T-helper 1 cell (primary cell): ENCODE measurements around the gene TMCC2.
"Not testable (repeated sequence)": the region's sequence is repeated elsewhere in the genome, so short reads cannot be mapped to it uniquely, and the experiment has no call there.

ENCODE experiments used
- DNase-seq, 5 donors: peaks; one replicate each; pipeline ENCODE4 v3.0.0-alpha.2; 2012 to 2020
- total RNA-seq, 4 donors: gene quantifications; one replicate each; lab custom pipeline; 2026; lab: John Stamatoyannopoulos, UW

TMCC2 gene, protein sequence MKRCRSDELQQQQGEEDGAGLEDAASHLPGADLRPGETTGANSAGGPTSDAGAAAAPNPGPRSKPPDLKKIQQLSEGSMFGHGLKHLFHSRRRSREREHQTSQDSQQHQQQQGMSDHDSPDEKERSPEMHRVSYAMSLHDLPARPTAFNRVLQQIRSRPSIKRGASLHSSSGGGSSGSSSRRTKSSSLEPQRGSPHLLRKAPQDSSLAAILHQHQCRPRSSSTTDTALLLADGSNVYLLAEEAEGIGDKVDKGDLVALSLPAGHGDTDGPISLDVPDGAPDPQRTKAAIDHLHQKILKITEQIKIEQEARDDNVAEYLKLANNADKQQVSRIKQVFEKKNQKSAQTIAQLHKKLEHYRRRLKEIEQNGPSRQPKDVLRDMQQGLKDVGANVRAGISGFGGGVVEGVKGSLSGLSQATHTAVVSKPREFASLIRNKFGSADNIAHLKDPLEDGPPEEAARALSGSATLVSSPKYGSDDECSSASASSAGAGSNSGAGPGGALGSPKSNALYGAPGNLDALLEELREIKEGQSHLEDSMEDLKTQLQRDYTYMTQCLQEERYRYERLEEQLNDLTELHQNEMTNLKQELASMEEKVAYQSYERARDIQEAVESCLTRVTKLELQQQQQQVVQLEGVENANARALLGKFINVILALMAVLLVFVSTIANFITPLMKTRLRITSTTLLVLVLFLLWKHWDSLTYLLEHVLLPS
- total RNA-seq: 0.54 to 2.6 (median 1.9) reads per million in 4 donors

DNA sequence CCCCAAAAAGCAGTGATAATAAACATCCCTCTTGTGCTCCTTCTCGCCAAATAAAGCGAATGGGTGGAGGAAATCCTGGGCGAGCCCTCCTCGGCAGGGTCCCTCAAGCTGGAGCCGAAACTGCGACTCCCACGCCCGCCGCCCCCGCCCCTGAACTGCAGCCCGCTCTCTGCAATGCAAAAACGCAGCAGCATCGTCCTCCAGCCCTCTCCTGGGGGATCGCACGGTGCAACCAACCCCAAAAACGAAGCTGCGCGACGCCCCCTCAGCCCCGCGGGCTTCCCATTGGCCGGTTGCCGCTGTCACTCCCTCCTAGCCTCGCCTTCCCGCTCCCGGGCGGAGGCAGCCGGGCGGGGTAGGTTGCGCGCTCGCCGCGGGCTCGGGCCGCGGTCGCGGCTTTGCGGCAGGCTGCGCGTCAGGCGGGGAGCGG is at the start of gene TMCC2:
Gene TMCC2 (plus strand): TSS at position 363 of the 430 bp plus-strand sequence. CDS start 619 bp downstream, outside the sequence.
- DNase-seq: peak; percentile 49 to 79 (median 61)

GRCh38 chr1:205179842-205180241 is 47.9 kb upstream of the TMCC2 start:
- DNase-seq: no peak

DNA sequence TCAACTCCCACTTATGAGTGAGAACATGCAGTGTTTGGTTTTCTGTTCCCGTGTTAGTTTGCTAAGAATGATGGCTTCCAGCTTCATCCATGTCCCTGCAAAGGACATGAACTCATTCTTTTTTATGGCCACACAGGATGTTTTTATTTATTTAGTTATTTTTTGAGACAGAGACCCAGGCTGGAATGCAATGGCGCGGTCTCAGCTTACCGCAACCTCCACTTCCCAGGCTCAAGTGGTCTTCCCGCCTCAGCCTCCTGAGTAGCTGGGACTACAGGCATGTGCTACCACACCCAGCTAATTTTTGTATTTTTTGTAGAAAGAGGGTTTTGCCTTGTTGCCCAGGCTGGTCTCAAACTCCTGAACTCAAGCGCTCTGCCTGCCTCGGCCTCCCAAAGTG is 47.4 kb upstream of the TMCC2 start:
- DNase-seq: not testable (repeated sequence)

DNA sequence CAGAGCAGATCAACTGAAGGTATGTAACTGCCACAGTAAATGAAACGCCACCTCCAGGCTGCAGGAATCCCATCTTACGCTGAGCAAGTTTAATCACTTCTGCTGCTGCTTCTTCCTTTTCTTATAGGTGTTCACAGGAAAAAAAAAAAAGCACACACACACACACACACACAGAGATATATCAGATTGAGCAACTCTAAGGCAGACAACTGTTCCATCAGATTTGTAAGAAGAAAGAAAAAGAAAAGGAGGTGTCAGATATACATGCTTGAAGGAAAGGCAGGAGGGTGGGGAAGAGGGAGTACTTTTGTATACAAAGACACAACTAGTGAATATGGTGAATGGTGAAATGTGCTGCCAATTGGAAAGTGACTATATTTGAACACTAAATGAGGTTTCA is 44.8 kb upstream of the TMCC2 start:
- no peak for DNase-seq

GRCh38 chr1:205183676-205184335 is 43.9 kb upstream of the TMCC2 start:
- DNase-seq: no peak

GRCh38 chr1:205186191-205186590 is 41.6 kb upstream of the TMCC2 start:
- DNase-seq: peak in 1 of 5 donors; percentile 78

GRCh38 chr1:205187420-205187819 is 40.3 kb upstream of the TMCC2 start:
- DNase-seq: no peak

DNA sequence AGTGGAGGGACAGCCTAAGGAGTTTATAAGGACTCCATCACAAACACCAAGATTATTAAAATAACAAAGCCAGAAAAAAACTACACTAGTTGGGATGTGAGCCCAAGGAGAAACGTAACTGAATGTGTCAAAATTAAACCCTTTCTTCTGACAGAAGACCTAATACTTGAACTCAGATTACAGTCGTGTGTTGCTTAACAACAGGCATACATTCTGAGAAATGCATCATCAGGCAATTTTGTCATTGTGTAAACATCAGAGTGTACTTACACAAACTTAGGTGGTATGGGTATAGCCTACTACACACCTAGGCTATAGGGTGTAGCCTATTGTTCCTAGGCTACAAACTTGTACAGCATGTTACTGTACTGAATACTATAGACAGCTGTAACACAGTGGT is 39.6 kb upstream of the TMCC2 start:
- no peak for DNase-seq

- DNase-seq: no peak
Observed at GRCh38 chr1:205188596-205188995, 39.1 kb upstream of the TMCC2 start.

GRCh38 chr1:205189131-205189530 is 38.6 kb upstream of the TMCC2 start:
- no peak for DNase-seq

DNA sequence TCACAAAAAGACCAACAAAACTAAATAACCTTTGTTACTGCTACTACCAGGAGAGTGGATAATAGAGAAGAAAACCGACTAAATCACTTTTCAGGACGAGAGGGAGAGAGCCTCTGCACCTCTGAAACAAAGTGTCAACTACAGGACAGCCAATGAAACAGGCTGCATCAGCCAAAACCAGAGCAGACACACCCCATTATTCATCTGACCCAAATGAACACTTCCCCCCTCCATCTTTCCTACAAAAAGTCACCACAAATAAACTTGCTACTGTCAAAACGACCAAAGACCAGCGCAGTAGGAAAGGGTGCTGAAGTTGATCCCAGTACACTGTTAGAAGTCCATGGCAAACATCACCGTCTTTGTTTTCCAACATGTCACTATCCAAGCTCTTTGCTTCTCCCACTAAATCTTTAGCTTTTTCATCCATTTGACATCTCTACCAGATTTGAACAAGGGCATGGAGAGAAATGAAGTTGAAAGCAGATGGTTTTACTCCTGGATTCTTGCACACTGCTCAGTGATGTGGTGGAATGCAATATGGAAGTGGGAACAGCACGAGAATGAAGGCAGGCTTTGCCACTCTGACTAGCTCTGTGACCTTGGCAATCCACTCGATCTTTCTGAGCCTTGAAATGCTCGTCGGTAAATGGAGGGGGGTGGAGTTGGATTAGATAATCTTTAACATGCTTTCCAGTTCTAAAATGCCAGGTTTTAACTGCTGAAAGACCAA is 36.7 kb upstream of the TMCC2 start:
- no peak for DNase-seq

GRCh38 chr1:205191622-205192021 is 36.1 kb upstream of the TMCC2 start:
- DNase-seq: no peak

DNA sequence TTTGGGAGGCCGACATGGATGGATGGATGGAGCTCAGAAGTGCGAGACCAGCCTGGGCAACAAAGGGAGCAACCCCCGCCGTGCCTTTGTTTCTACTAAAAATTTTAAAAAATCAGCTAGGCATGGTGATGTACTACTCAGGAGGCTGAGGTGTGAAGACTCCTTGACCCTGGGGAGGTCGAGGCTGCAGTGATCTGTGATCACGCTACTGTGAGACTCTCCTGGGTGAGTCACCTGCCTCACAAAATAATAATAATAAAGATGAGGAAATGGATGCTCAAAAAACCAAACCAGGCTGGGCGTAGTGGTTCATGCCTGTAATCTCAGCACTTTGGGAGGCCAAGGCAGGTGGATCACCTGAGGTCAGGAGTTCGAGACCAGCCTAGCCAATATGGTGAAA is 35.5 kb upstream of the TMCC2 start:
- DNase-seq: no peak

- peak in 1 of 5 donors; percentile 71 for DNase-seq
Observed at GRCh38 chr1:205199090-205199930, 28.4 kb upstream of the TMCC2 start.

- DNase-seq: no peak
Observed at GRCh38 chr1:205199931-205200299, 27.8 kb upstream of the TMCC2 start.

DNA sequence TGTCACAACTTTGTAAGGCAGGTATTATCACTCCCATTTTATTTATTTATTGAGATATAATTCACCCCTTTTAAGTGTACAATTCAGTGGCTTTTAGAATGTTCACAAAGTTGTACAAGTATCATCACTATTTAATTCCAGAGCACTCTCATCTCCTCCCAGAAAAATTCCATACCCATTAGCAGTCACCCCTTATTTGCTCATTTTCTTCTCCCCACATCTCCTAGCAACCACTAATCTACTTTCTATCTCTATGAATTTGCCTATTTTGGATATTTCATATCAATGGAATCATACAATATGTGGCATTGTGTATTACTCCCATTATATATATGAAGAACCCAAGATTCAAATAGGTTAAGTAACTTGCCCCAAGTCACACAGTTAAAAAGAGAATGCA is 23.2 kb upstream of the TMCC2 start:
- no peak for DNase-seq

DNA sequence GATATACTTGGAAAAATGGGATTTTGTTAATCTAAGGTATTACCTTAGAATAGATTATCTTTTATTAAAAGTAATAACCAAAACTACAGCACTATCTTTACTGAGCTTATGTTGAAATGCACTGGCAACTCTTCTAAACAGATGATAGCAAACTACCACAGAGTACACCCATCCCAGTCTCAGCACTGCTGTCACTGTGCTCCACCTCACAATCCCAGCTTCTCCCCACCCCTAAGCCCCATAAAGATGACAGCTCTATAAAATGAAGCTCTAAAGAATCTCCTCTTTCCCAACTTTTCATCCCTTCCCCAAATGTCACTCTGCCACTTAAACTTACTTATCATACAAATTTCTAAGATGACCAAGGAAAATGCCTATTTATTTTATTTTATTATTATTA is 22.7 kb upstream of the TMCC2 start:
- no peak for DNase-seq

GRCh38 chr1:205208811-205209210 is 18.9 kb upstream of the TMCC2 start:
- no peak for DNase-seq

DNA sequence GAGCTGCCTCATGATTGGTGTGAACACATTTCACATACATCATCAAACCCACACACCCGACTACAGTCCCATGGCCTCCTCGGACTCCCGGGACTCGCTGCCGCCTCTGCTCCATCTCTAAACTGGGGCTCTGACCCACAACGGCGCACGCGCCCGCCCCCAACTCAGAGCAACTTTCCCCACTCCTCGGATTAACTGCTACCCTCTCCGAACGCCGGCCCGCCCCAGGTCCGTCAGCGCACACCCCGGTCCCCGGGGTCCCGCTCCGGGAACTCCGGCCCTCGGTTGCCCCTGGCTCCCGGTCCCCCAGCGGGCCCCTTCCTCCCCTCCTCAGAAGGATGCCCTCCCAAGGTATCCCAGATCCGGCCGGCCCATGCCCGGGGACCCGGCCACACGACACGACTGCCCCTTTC is 17.0 kb upstream of the TMCC2 start:
- DNase-seq: no peak

GRCh38 chr1:205211169-205211838 is 16.4 kb upstream of the TMCC2 start, which contains the start of gene DSTYK:
Gene DSTYK (minus strand): TSS chr1:205211702. CDS start chr1:205211535, 167 bp downstream.
- DNase-seq: peak; percentile 72 to 92 (median 83)
